DMS153 (cell line): Measurements from ENCODE around the gene MAPKBP1.
"Not testable (repeated sequence)": the region's sequence is repeated elsewhere in the genome, so short reads cannot be mapped to it uniquely, and the experiment has no call there.

Experiments
- DNase-seq: peaks from one replicate; lab custom pipeline; 2025; lab: John Stamatoyannopoulos, UW

MAPKBP1 gene

DNA sequence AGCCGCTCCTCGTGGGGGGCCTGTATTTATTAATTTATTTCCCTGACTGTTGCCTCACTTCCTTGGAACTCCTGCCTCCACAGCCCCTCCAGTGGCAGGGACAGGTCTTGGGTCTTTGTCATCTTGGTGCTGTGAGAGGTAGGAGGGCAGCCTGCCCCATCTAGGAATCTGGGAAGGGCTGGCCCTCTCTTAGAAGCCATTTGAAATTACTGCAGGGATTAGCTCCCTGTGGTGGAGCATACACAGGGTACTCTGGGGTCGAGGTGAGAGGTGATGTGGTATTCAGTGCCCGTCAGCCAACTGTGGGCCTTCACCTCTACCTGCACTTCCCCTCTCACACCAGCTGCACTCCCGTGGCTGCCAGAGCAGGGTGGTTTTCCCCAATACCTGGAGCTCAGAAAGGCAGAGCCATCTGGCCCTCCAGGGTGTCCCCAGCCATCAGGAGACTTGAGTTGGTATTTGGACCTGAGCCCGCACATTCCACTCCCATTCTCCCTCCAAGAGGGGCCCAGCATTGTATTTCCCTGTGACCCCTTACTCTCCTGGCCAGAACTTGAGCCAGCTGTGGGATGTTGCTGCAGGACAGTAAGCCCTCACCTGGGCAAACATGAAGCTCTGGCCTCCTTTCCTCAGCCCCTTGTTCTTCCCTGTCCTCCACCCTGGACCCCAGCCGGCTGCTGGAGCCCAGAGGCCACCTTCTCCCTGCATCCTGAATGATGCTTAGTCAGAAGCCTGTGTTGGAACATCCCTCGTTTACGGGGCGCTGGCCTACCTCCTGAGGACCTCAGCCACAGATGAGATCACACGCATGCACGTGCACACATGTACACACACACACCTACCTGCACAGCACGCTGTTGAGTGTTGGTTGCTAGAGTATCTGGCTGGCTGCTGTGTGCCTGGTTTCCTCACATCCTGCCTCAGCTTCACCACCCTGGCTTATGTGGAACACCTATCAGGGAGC lies 51.6 kb downstream of the MAPKBP1 start:
- DNase-seq = no peak

DNA sequence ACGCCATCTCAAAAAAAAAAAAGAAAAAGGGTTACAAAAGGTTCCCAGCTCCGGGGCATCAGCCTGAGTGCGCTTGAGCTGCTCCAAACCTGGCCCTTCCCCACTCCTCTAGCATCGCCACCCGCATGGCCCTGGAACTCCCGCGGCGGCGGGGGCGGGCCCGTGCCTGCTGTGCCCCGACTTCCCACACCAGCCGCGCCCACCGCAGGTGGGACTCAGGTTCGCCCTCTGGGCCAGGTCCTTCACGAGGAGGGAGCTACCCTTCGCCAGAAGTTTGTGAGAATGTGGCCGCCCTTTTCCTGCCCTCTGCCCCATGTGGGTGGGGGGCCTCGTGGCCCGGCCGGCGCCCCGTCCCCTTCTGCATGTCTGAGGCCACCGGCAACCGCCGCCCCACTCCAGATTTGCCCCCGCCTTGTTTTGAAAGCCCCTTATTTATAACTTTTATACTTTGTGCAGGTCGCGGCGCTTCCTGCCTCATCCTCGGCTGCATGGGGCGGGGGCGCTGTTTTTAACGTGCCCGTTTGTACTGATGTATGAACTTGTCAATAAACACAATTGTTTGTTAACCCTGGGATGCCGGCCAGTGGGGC lies 53.1 kb downstream of the MAPKBP1 start:
- DNase-seq = no peak

DNA sequence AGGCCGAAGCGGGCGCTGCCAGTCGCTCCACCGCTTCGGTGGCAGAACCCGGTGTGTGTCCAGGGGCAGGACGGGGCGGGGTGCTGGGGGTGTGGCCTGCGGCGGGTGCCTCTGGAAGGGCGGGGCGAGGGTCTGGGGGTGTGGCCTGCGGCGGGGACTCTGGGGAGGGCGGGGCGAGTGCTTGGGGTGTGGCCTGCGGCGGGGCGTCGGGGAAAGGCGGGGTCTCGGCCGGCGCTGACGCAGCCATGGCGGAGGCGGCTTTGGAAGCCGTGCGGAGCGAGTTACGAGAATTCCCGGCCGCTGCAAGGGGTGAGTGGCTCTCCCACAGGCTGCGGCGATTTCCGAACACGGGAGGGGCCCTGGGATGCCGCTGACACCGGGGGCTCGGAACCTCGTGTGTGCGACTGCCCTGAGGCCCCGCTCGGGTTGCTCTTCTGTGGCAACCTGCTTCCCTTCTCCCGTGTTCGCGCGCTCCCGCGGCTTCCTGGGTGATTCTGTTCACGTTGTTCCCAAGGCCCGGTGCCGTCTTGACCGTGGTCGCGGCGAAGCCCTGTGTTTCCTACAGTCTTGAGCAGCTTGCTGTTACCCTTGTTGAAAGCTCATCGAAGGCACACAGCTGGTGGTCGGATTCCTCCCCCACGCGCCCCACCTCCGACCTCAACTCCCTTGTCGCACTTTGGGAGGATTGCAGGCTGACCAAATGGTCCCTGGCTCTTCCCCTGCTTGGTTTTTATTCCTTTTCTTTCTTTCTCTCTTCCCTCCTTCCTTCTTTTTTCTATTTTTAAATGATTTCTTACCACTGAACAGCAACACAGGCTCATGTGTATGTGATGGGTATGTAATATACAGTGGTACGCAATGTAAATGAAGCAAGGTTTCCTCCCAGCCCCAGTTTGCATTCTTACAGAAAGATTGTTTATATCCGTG lies 53.9 kb downstream of the MAPKBP1 start, which contains the start of gene JMJD7:
JMJD7 (plus strand) TSS at position 213 of the 927 bp plus-strand sequence; CDS start at position 246, 33 bp downstream.
- peak; percentile 25 for DNase-seq

DNA sequence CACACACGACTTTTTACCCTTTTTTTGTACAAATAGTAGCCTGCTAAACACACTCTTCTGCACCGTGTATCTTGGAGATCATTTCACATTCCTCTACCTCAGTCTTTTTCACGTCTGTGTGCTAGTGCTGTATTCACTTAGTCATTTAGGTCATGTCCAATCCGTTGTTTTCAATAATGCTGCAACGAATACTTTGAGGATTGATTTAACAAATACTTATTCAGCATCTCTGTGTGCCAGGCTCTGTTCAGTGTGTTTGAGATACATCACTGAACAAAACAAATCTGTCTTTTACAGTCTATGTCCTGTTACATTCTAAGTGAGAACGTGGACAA lies 54.5 kb downstream of the MAPKBP1 start:
- no peak for DNase-seq

DNA sequence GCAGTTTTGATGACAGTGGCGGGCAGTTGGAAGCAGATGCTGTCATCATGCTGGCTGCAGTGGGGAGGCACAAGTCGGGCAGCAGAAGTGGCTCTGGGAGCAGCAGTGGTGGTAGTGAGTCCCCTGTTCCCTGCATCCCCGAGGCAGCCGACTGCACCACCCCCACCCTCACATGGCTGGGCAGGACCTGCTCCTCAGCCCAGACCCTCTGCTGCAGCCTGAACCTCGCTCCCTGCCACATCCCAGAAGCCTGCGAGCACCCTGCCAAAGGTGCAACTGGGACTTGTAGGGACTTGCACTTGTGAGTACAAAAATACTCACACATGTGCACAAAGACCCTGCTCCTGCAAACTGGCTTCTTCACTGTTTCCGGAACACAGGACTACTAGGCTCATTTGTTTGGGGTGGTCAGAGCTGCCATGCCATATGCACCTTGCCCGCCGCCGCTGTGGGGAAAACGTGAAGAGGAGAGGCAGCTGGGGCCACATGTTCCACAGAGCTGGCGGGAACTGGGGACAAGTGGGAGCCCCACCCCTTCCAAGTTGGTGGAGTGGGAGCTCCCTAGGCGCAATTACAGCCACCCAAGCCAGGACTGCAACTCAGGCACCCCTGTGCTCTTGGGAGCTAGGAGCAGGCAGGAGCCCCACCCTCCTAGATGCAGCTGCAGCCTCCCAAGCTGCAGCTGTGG lies 55.8 kb downstream of the MAPKBP1 start:
- DNase-seq = no peak

DNA sequence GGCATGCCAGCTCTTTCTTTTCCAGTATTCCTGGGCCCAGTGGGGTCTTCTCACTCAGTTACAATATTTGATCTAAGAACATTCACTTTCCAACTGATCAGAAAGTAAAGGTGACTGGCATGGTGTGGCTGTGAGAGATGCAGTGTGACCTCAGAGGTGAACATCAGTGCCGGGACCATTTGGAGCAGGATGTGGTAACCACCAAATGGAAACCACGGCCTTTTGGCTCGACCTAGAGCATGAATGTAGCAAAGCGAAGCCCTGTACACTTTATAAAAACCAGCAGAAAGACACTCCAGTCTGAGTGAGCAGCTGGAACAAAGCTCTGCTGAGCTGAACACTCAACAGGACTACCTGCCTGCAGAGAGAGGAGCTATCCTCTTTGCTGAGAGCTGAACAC lies 57.0 kb downstream of the MAPKBP1 start:
- not testable (repeated sequence) for DNase-seq

DNA sequence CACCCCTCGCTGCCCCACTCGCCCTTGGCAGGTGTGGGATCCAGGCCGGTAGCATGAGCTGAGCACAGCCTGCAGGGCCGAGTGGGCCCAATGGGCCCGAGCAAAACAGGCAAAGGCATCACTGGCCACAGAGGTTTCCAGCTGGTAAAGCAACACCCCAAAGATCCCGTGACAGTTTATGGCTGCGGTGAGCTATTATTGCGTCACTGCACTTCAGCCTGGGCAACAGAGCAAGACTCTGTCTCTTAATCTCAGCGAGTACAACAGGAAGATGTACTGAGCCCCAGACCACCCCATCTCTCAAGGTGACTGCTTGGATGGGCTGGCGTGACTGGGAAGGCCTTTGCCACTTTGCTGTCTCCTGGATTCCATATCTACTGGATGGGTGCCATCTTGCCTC lies 57.9 kb downstream of the MAPKBP1 start:
- no peak for DNase-seq

DNA sequence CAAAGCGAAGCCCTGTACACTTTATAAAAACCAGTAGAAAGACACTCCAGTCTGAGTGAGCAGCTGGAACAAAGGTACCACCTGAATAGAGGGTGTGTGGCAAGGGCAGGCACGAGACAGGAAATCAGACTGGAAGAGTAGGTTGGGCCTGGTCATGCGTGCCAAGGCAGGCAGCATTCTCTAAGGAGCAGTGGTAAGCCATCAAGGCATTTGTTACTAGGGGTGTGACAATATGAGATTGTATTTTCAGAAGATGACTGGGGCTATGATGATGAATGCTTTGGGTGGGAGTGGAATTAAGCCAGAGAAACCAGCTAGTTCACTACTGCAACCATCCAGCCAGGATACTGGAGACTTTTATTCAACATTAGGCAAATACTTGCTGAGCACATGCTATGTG lies 58.6 kb downstream of the MAPKBP1 start:
- DNase-seq = peak; percentile 80

DNA sequence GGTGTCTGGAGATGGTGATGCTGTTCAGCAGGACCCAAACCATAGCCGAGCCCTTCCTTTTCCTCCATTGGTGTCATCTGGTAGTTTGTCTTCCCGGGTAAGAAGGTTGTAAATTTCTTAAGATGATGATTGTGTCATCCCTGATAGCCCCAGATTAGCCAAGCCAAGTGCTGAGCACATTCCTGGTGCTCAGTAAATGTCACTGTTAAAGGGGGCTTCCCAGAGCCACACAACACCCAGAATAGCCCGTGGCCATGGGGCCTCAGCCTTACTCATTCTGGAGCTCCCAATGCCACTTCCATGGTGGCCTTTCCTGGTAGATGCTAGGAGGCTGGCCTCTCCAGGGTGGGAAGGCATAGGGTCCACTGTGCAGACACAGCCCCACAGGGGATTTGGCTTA lies 59.8 kb downstream of the MAPKBP1 start:
- DNase-seq = no peak

DNA sequence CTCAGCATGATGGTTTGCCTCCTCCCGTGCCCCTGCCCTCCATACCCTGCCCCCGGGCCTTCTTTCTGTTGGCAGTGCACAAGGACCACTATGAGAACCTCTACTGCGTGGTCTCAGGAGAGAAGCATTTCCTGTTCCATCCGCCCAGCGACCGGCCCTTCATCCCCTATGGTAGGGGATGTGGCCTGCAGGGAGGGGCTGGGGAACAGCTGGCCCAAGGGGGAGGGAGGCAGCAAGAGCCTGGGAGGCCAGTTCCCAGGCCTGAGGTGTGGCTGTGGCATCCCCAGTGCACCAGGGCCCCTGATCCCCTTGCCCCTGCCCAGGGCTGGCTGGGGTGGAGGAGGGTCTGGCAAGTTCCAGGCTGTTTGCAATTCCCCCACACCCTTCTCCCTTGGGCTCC lies 61.8 kb downstream of the MAPKBP1 start:
- no peak for DNase-seq

DNA sequence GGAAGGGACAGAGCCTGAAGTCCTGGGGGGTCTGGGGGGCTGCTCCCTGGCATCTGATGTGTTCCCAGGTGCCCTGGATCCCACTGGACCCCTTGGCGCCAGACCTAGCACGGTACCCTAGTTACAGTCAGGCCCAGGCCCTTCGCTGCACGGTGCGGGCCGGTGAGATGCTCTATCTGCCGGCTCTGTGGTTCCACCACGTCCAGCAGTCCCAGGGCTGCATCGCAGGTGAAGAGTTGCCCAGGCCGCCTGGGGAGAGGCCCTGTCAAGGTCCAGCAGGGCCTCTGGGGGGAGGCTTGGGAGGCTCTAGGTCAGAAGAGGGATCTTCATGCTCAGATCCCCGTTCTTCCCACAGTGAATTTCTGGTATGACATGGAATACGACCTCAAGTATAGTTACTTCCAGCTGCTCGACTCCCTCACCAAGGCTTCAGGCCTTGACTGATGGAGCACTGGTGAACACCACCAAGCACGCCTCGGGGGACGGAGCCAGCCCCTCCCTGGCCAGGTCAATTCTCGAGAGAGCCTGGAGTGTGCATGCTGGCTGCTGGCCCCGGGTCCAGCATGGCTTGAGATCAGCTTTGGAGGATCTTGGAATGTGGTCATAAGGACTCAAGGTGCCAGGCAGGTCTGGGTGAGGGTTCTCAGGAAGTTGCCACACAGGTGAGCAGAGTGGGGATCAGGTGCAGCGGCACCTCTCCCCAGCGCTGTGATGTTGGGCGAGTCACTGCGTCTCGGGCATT lies 62.6 kb downstream of the MAPKBP1 start:
- DNase-seq = no peak

DNA sequence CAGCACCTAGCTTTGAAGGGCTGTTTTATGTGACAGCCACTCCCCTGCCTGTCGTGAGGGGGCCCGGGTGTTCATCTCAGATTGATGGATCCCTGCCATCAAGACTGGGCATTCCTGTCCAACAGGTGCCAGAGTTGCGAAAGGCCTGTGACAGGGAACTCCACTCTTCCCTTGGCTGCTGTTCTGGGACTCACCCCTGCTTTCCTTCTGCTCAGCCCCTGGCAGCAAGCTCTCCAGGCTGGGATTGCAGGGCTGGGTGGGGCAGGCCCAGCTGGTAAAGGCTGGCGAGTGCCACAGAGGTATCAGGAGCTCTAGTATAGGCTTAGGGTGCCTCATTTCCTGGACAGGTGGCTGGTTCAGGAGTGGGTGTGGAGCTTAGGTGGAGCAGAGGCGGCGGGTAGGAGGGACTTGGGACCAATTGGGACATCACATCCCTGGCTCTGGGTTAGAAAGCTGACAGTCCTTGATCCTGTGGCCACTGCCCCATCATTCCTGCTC lies 64.2 kb downstream of the MAPKBP1 start, which contains the start of gene PLA2G4B:
PLA2G4B (plus strand) TSS at position 448 of the 498 bp plus-strand sequence. CDS start 67 bp downstream, outside the sequence.
- DNase-seq = peak; percentile 67

DNA sequence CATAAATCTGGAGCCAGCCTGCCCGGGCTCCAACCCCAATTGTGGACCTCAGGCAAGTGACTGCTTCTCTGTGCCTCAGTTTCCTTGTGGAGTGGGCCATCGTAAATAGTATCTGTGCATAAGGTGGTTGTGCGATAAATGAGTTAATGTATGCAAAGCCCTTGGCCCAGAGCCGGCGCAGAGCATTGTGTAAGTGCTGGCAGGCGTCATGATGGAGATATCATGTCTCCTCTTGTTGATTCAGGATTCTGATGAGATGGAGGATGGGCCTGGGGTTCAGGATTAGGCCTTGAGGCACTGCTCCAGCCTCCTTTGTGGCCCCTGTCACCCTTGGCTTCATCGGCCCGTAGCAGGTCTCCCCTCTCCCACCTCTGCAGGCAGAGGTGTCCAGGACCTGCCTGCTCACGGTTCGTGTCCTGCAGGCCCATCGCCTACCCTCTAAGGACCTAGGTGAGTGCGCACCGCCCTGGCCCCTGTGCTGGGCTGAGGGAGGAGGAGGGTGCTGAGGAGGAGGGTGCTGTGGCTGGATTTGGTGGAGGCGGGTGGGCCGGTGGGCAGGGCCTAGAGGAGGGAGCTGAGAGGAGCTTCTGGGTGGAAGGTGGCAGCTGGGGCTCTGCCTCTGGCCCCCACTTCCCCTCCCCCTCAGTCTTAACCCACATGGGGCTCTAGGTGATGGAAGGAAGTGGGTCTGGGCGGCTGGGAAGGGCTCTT lies 65.7 kb downstream of the MAPKBP1 start:
- DNase-seq = no peak

DNA sequence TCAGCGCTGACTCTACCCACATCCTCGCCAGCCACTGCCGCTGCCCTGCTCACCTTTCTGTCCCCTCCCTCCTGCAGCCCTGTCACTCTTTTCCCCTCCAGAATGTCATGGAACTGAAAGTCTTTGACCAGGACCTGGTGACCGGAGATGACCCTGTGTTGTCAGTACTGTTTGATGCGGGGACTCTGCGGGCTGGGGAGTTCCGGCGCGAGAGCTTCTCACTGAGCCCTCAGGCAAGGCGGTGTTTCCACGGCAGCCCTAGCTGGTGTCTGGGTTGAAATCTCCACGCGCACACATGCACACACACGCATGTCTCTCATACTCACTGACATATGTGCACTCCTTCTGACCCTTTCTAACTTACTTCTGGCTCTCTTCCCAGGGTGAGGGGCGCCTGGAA lies 66.4 kb downstream of the MAPKBP1 start:
- DNase-seq = no peak

DNA sequence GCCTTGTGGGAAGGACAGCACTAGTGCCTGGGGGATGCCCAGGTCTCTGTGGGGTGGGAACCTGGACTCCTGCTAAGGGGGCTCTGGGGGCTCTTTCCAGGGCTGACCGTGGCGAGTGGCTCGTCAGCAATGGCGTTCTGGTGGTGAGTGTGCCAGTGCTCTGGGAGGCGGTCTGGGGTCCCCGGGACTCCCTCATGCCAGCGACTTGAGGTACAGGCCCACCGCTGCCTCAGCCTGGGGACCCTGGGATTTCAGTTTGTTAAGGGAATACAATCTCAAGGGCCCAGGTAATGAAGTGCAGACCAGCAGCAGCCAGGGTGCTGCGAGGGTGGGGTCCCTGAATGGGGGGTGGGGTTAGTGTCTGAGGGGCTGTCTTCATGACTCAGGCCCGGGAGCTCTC lies 66.8 kb downstream of the MAPKBP1 start:
- DNase-seq = no peak

DNA sequence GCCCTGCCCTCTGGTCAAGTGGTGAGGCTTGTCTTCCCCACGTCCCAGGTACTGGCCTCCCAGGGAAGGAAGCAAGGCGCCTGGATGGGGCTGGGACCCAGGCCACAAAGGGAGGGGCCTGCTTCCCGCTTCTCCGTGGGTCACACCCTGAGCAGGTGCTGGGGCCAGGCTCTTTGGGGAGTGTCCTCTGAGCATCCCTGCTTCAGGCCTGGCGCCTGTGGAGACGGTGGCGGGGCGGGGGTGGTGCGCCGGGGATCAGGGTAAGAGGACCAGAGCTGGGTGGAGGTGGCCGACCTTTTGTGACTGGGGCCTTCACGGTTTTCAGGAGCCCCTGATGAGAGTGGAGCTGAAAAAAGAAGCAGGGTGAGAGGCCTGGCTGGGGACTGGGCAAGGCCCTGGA lies 67.9 kb downstream of the MAPKBP1 start:
- no peak for DNase-seq

DNA sequence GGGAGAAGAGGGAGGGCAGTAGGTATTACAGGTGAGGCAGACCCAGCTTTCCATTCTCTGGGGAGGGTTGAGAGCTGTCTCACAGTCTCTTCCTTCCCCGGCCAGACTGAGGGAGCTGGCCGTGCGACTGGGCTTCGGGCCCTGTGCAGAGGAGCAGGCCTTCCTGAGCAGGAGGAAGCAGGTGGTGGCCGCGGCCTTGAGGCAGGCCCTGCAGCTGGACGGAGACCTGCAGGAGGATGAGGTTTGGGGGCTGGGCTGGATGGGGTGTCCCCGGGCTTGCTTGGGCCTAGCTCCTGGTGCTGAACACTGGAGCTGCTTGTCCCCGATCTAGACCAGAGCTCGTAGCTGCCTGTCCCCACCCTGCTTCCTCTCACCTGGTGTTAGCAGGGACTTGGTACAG lies 69.3 kb downstream of the MAPKBP1 start:
- no peak for DNase-seq

DNA sequence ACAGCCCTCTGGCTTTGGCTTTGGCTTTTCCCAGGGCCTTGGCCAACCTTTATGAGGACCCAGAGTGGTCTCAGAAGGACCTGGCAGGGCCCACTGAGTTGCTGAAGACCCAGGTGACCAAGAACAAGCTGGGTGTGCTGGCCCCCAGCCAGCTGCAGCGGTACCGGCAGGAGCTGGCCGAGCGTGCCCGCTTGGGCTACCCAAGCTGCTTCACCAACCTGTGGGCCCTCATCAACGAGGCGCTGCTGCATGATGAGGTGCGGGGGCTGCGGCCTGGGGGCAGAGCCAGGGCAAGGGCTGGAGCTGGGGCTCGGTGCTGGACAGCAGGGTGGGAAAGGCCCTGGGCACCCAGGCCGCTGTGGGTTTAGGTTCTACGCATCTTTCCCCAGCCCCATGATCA lies 70.5 kb downstream of the MAPKBP1 start:
- DNase-seq = no peak

DNA sequence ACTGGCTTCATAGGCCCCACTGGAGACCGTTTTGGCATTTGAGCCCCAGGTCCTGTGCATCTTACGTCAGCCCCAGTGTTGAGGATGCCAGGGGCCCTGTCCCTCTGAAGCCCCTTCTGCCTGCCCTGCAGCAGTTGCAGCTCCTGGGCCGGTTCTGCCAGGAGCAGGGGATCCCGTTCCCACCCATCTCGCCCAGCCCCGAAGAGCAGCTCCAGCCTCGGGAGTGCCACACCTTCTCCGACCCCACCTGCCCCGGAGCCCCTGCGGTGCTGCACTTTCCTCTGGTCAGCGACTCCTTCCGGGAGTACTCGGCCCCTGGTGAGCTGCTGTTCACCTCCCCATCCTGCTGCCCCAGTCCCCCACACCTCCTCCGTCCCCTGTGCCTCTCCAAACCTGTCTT lies 72.9 kb downstream of the MAPKBP1 start:
- no peak for DNase-seq

DNA sequence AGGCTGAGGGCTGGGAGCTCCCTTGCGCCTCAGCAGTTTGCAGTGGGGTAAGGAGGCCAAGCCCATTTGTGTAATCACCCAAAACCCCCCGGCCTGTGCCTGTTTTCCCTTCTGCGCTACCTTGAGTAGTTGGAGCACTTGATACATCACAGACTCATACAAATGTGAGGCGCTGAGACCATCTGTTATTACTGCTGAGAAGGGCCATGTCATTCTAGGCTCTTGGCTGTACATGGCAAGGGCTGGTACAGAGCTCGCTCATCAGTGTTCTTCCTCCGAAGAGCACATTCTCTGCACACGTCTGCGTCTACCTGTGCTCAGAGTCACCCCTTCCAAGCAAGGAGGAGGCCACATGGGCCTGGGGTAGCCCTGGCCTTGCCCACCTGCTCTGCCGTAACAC lies 73.7 kb downstream of the MAPKBP1 start:
- no peak for DNase-seq
